Body of pancreas (tissue), 4 donors: ENCODE results near the gene IL18R1.

ENCODE experiments used
- CTCF ChIP-seq, 7 experiments: fragments of 450-650 bp in 4 of 7; fragments of 200-600 bp in 3 of 7; sonication (generic) in 3 of 7; IDR thresholded peaks; one replicate each; pipeline ENCODE4 v1.5.1; 2016 to 2019; ENCODE audit warnings: antibody characterized with exemption in 7 of 7
- POLR2A ChIP-seq, 3 donors: fragments of 450-650 bp; IDR thresholded peaks; one replicate each; pipeline ENCODE4 v1.6.1; 2016; ENCODE audit warnings: antibody characterized with exemption in 3 of 3, mild to moderate bottlenecking in 2 of 3

- no peak for TF ChIP-seq CTCF (IDR thresholded peaks at IDR 0.05)
- TF ChIP-seq POLR2A (IDR thresholded peaks at IDR 0.05) = no peak
Measured at GRCh38 chr2:102396012-102396411, 40.4 kb downstream of the IL18R1 start.
